Lung (tissue), 12 donors: ENCODE data around the gene SEC11A. TPM values are rescaled to one million over a fixed set of nuclear protein-coding genes. Genes with fewer than 3 reads are reported as not detected.
"Not testable (repeated sequence)": the region's sequence is repeated elsewhere in the genome, so short reads cannot be mapped to it uniquely, and the experiment has no call there.

Source experiments
- ATAC-seq: fragments of 200-7000 bp; cut with Tn5 transposase; one replicate; pipeline ENCODE4 v1.9.1; 2020; ENCODE audit warnings: moderate number of reproducible peaks; ENCODE audit not compliant: insufficient read depth, low FRiP score
- DNase-seq, 3 donors: peaks; one replicate each; pipeline ENCODE4 v3.0.0-alpha.2; 2013 to 2017
- H3K27ac ChIP-seq, 2 donors: one replicate each; pipeline ENCODE4 v1.5.1; 2013; ENCODE audit warnings: mild to moderate bottlenecking in 2 of 2, moderate library complexity in 2 of 2, control low read depth in 1 of 2, inconsistent platforms in 1 of 2, low read depth in 1 of 2, low read length in 1 of 2
- H3K27me3 ChIP-seq, 3 donors: one replicate each; pipeline ENCODE4 v1.5.1; 2013; ENCODE audit warnings: low read length in 2 of 3; ENCODE audit not compliant: control insufficient read depth in 3 of 3, insufficient read depth in 3 of 3
- H3K36me3 ChIP-seq, 4 donors: one replicate each; pipeline ENCODE4 v1.5.1; 2013; ENCODE audit warnings: low read length in 4 of 4, mild to moderate bottlenecking in 1 of 4, moderate library complexity in 1 of 4; ENCODE audit not compliant: control insufficient read depth in 4 of 4, insufficient read depth in 4 of 4
- H3K4me1 ChIP-seq, 5 donors: one replicate each; pipeline ENCODE4 v1.5.1; 2013; ENCODE audit warnings: low read length in 5 of 5, mild to moderate bottlenecking in 2 of 5, moderate library complexity in 1 of 5; ENCODE audit not compliant: control insufficient read depth in 5 of 5, insufficient read depth in 5 of 5
- H3K4me3 ChIP-seq: one replicate; pipeline ENCODE4 v1.5.1; 2013; ENCODE audit warnings: mild to moderate bottlenecking, control low read depth, moderate library complexity
- H3K9ac ChIP-seq, 2 donors: one replicate each; pipeline ENCODE4 v1.5.1; 2013; ENCODE audit warnings: low read length in 2 of 2, control low read depth in 1 of 2; ENCODE audit not compliant: insufficient read depth in 1 of 2
- H3K9me3 ChIP-seq, 4 donors: one replicate each; pipeline ENCODE4 v1.5.1; 2013; ENCODE audit warnings: low read length in 3 of 4, mild to moderate bottlenecking in 1 of 4, moderate library complexity in 1 of 4; ENCODE audit not compliant: control insufficient read depth in 4 of 4, insufficient read depth in 3 of 4
- CTCF ChIP-seq: IDR thresholded peaks from 2 replicates; pipeline ENCODE4 v1.5.1; 2012; ENCODE audit warnings: mild to moderate bottlenecking; ENCODE audit errors: control extremely low read depth, extremely low read depth
- WGBS, 2 donors: extraction: QIAGEN DNeasy Blood & Tissue Kit; methylation state at CpG; one replicate each; pipeline ENCODE4 v1.1.7; 2013; 5-methylcytosine and 5-hydroxymethylcytosine counted together
- polyA plus RNA-seq, 2 donors: library from polyadenylated mRNA; stranded (reverse); fragments of 200-250 nt; gene quantifications; one replicate each; pipeline ENCODE4 v1.2.1, GENCODE V29; 2013
- total RNA-seq, 2 donors: library from RNA; depleted of rRNA in 1 of 2; stranded (reverse); fragments of >200 nt in 1 of 2; gene quantifications; one replicate each; pipeline ENCODE4 v1.2.1, GENCODE V29; 2014 to 2021
- donor health status: control.
- donor health status: control.
- donor health status: Bipolar disorder and iron deficiency.
- donor health status: healthy.
- donor health status: DM: yes; HTN: yes; CAD: no.

The SEC11A gene
- total and polyA plus RNA-seq, 4 donors: 119 to 170 (median 143) TPM

- WGBS, 2 donors: 95 to 97% methylated on average over 10 of the region's 10 CpGs
- H3K4me3 ChIP-seq: no peak overlapping the region
- H3K9ac ChIP-seq: no peak overlapping the region
- H3K27me3 ChIP-seq: no peaks in the 10 kb centered on the region
- H3K36me3 ChIP-seq: peaks cover 43 to 61% (median 51%) of the 10 kb centered on the region in 4 donors
- no peak for DNase-seq
- TF ChIP-seq CTCF: no peak
- H3K4me1 ChIP-seq: peaks cover 0 to 5% (median 0%) of the 10 kb centered on the region in 5 donors
- H3K9me3 ChIP-seq: peaks cover 0 to 3% (median 0%) of the 10 kb centered on the region in 4 donors
- no peak overlapping the region for H3K27ac ChIP-seq
- ATAC-seq: no peak
These were observed 70.4 kb downstream of the SEC11A start for GRCh38 chr15:84645496-84645895.

GRCh38 chr15:84643838-84644237 lies 72.1 kb downstream of the SEC11A start:
- 92 to 98% methylated on average over 6 of the region's 6 CpGs for WGBS, 2 donors
- no peak for TF ChIP-seq CTCF
- H3K4me1 ChIP-seq: peaks cover 0 to 5% (median 0%) of the 10 kb centered on the region in 5 donors
- H3K4me3 ChIP-seq: no peak overlapping the region
- peaks cover 0 to 3% (median 0%) of the 10 kb centered on the region in 4 donors for H3K9me3 ChIP-seq
- no peak overlapping the region for H3K27ac ChIP-seq
- no peak for ATAC-seq
- H3K36me3 ChIP-seq: peaks cover 42 to 65% (median 54%) of the 10 kb centered on the region in 4 donors
- no peaks in the 10 kb centered on the region for H3K27me3 ChIP-seq
- no peak overlapping the region for H3K9ac ChIP-seq
- DNase-seq: no peak

GRCh38 chr15:84642640-84643039 lies 73.3 kb downstream of the SEC11A start:
- peaks cover 39 to 59% (median 52%) of the 10 kb centered on the region in 4 donors for H3K36me3 ChIP-seq
- H3K9ac ChIP-seq, H3K9me3 ChIP-seq, H3K4me3 ChIP-seq, H3K4me1 ChIP-seq, H3K27me3 ChIP-seq, ATAC-seq, DNase-seq, H3K27ac ChIP-seq: not testable (repeated sequence)
- 48 to 82% methylated on average over 2 of the region's 2 CpGs for WGBS, 2 donors

- not testable (repeated sequence) for DNase-seq, ATAC-seq, H3K27ac ChIP-seq, H3K4me3 ChIP-seq, H3K9me3 ChIP-seq, H3K4me1 ChIP-seq, H3K9ac ChIP-seq, H3K27me3 ChIP-seq
- peaks cover 36 to 55% (median 53%) of the 10 kb centered on the region in 4 donors for H3K36me3 ChIP-seq
- 95 to 96% methylated on average over 9 of the region's 9 CpGs for WGBS, 2 donors
These were observed 74.1 kb downstream of the SEC11A start for GRCh38 chr15:84641871-84642270.
